Endothelial cell of umbilical vein (primary cell): ENCODE data around the gene RABL3. TPM values are rescaled to one million over a fixed set of nuclear protein-coding genes. Genes with fewer than 3 reads are reported as not detected.

Experiments used
- BruUV-seq: library from RNA; stranded (reverse); fragments of 400-500 nt; replicated peaks from 2 replicates; lab custom pipeline; 2021; lab: Mats Ljungman, UMichigan
- CTCF ChIA-PET: fragments of 300-600, 350-600 bp; sonication (Branson Sonifier 250); formaldehyde crosslinking; loops from one replicate; lab custom pipeline; 2021; ENCODE audit warnings: antibody characterized with exemption, inconsistent platforms; lab: Charles Lee
- POLR2A ChIA-PET: fragments of 300-600, 350-600 bp; sonication (Branson Sonifier 250); formaldehyde crosslinking; loops from one replicate; lab custom pipeline; 2021; ENCODE audit warnings: antibody characterized with exemption, inconsistent platforms; lab: Charles Lee
- DNase-seq: peaks from one replicate; pipeline ENCODE4 v3.0.0-alpha.2; 2011; ENCODE audit warnings: low read depth, low spot score
- FAIRE-seq: peaks from 2 replicates; lab custom pipeline; 2011; peaks lifted over from hg19 to GRCh38; lab: Jason Lieb, UNC
- H2AFZ ChIP-seq: 2 replicates; pipeline ENCODE4 v1.6.0; 2012; ENCODE audit warnings: low read depth, low read length, control low read depth, inconsistent platforms
- H3K27ac ChIP-seq: 2 replicates; pipeline ENCODE4 v1.5.1; 2011; ENCODE audit warnings: low read depth, mild to moderate bottlenecking, control low read depth, low read length, moderate library complexity; ENCODE audit not compliant: insufficient read depth
- H3K27me3 ChIP-seq, 2 experiments: 2 replicates each; pipeline versions ENCODE4 v1.6.0 to v1.6.1; 2011; ENCODE audit warnings: low read length in 2 of 2, mixed read lengths in 1 of 2; ENCODE audit not compliant: control insufficient read depth in 2 of 2, insufficient read depth in 2 of 2
- H3K36me3 ChIP-seq, 2 experiments: 2 replicates in 1 of 2; 3 replicates in 1 of 2; pipeline ENCODE4 v1.5.1; 2011; ENCODE audit warnings: low read length in 2 of 2, mild to moderate bottlenecking in 1 of 2, moderate library complexity in 1 of 2; ENCODE audit not compliant: control insufficient read depth in 2 of 2, insufficient read depth in 2 of 2; ENCODE audit errors: extremely low read depth in 1 of 2
- H3K4me1 ChIP-seq: 3 replicates; pipeline ENCODE4 v1.5.1; 2011; ENCODE audit warnings: mild to moderate bottlenecking, low read length; ENCODE audit not compliant: control insufficient read depth, insufficient read depth; ENCODE audit errors: extremely low read depth
- H3K4me2 ChIP-seq: 2 replicates; pipeline ENCODE4 v1.6.1; 2011; ENCODE audit warnings: low read length, control low read depth, mixed read lengths; ENCODE audit not compliant: insufficient read depth
- H3K4me3 ChIP-seq, 3 experiments: fragments of 200-600 bp in 1 of 3; sonication (generic), shearing (Covaris generic) in 1 of 3; replicated peaks in 1 of 3; 2 replicates each; pipeline ENCODE4 v1.5.1; 2011 to 2016; ENCODE audit warnings: control low read depth in 3 of 3, low read length in 3 of 3, mild to moderate bottlenecking in 2 of 3, inconsistent platforms in 1 of 3, low read depth in 1 of 3, moderate library complexity in 1 of 3; ENCODE audit not compliant: insufficient read depth in 1 of 3
- H3K79me2 ChIP-seq: 2 replicates; pipeline ENCODE4 v1.6.0; 2012; ENCODE audit warnings: low read length, inconsistent platforms; ENCODE audit not compliant: control insufficient read depth, insufficient read depth
- H3K9ac ChIP-seq: replicated peaks from 2 replicates; pipeline ENCODE3; 2011; ENCODE audit warnings: low read length, control low read depth; ENCODE audit not compliant: insufficient read depth; ENCODE audit errors: extremely low read depth
- H3K9me1 ChIP-seq: replicated peaks from 3 replicates; pipeline ENCODE4 v1.6.0; 2011; ENCODE audit warnings: mild to moderate bottlenecking, low read length; ENCODE audit not compliant: control insufficient read depth, insufficient read depth; ENCODE audit errors: extremely low read depth
- H3K9me3 ChIP-seq: replicated peaks from 2 replicates; pipeline ENCODE4 v1.5.1; 2012; ENCODE audit warnings: low read length, inconsistent platforms; ENCODE audit not compliant: control insufficient read depth, insufficient read depth
- H4K20me1 ChIP-seq: replicated peaks from 2 replicates; pipeline ENCODE3; 2011; ENCODE audit warnings: mild to moderate bottlenecking, low read length; ENCODE audit not compliant: control insufficient read depth, insufficient read depth; ENCODE audit errors: extremely low read depth
- EZH2 ChIP-seq: IDR thresholded peaks from 2 replicates; pipeline ENCODE4 v1.6.1; 2012; ENCODE audit warnings: borderline replicate concordance, low read depth, mild to moderate bottlenecking, moderate library complexity, low read length, inconsistent platforms; ENCODE audit not compliant: severe bottlenecking
- FOS ChIP-seq: IDR thresholded peaks from 2 replicates; pipeline ENCODE4 v1.6.1; 2011; ENCODE audit warnings: mild to moderate bottlenecking, low read length, moderate library complexity, borderline replicate concordance; ENCODE audit not compliant: insufficient read depth
- GATA2 ChIP-seq: IDR thresholded peaks from 2 replicates; pipeline ENCODE4 v1.7.0; 2011; ENCODE audit warnings: low read depth, mild to moderate bottlenecking, moderate library complexity, mixed read lengths, low read length; ENCODE audit not compliant: insufficient read length, insufficient read depth
- JUN ChIP-seq: IDR thresholded peaks from 2 replicates; pipeline ENCODE4 v1.6.1; 2011; ENCODE audit warnings: borderline replicate concordance, low read depth; ENCODE audit not compliant: insufficient read length, insufficient read depth
- MYC ChIP-seq: IDR thresholded peaks from one replicate; pipeline ENCODE4 v1.6.1; 2011; ENCODE audit warnings: mild to moderate bottlenecking, low read depth, low read length
- POLR2A ChIP-seq: IDR thresholded peaks from 2 replicates; pipeline ENCODE4 v1.6.1; 2012; ENCODE audit warnings: low read depth, mild to moderate bottlenecking, control low read depth, low read length
- POLR2AphosphoS5 ChIP-seq: IDR thresholded peaks from 2 replicates; pipeline ENCODE4 v1.6.1; 2012; ENCODE audit warnings: low read depth, mild to moderate bottlenecking, control low read depth, low read length, moderate library complexity; ENCODE audit not compliant: insufficient read depth
- dilution Hi-C: fragments of 300-500 bp; cut with MboI; formaldehyde crosslinking; loops from one replicate; pipeline ENCODE4 v1.15.0; 2019; ENCODE audit warnings: low sequenced_read_pairs; ENCODE audit not compliant: extremely low pct_ligation_motif_present
- intact Hi-C: fragments of 100-400 bp; cut with micrococcal nuclease; formaldehyde crosslinking; loops from one replicate; pipeline ENCODE4 v1.10.0; 2022
- polyA plus RNA-seq, 4 experiments: library from polyadenylated mRNA; depleted of rRNA in 3 of 4; stranded (reverse) in 3 of 4; unstranded in 1 of 4; fragments of >200 nt; gene quantifications; 2 replicates each; pipeline versions ENCODE4 v1.2.1 to v1.2.3, GENCODE V29; 2011 to 2012; ENCODE audit warnings: missing spikeins in 1 of 4
- total RNA-seq: library from RNA; stranded (reverse); gene quantifications from 2 replicates; pipeline ENCODE4 v1.2.3, GENCODE V29; 2021
- TF ChIP-seq, protein P1 (sequence below), 2 donors: IDR thresholded peaks; 1 replicate in 1 of 2; 2 replicates in 1 of 2; pipeline ENCODE4 v1.5.1; 2011; ENCODE audit warnings: low read length in 2 of 2, mild to moderate bottlenecking in 2 of 2, moderate library complexity in 2 of 2, control low read depth in 1 of 2, inconsistent platforms in 1 of 2, low read depth in 1 of 2; ENCODE audit not compliant: insufficient read depth in 1 of 2; ENCODE audit errors: extremely low read depth in 1 of 2
- TF ChIP-seq, protein P2 (sequence below): IDR thresholded peaks from 2 replicates; pipeline ENCODE4 v1.6.1; 2011; ENCODE audit not compliant: insufficient read depth, insufficient read length

Gene RABL3
- total and polyA plus RNA-seq, 2 donors (not counting 3 experiments of a cell fraction or from before 2014, with no cell fraction given) = 4.3 to 24.9 TPM

DNA sequence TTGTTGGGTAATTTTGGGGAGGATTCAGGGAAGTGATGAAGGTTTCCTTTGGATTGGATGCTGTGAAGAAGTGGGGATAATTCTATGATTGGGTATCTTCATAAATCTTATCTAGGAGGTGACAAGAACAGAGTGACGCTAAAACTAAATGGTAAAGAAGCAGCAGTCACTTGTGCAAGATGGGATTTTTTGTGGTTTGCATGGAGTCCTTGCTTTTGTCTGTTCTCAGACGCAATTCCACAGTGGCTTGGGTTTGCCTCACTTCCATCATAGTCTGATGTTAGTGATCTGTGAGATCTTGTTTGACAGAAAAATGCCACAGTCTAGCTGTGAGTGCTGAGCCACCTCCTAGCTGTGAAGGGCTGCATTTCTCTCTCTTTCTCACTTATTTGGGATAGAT, 27.1 kb upstream of the RABL3 start:
- Histone ChIP-seq H3K36me3 (peaks cover 0 to 2% of the 10 kb centered on the region in 2 experiments), H3K4me2 (no peak overlapping the region), H3K9me1 (no peaks in the 10 kb centered on the region), H3K4me3 (no peak overlapping the region), H2AFZ (no peak overlapping the region), H3K27ac (no peak overlapping the region), H3K79me2 (peaks cover 33% of the 10 kb centered on the region), H4K20me1 (no peaks in the 10 kb centered on the region), H3K9ac (no peak overlapping the region), H3K27me3 (no peaks in the 10 kb centered on the region), H3K4me1 (peaks cover 4% of the 10 kb centered on the region), H3K9me3 (no peaks in the 10 kb centered on the region)
- DNase-seq = no peak
- FAIRE-seq = no peak
- dilution Hi-C loops (no loop called here), intact Hi-C loops (no loop called here)
- ChIA-PET POLR2A (no interaction called here), CTCF (interaction anchor here (1.7 to 2.0 kb wide), 2 partner anchors 21 to 25 kb away, joined by 3 to 6 read pairs; no protein-coding TSS in a partner anchor)
- no TSS peak for BruUV-seq
- TF ChIP-seq, protein P1, sequence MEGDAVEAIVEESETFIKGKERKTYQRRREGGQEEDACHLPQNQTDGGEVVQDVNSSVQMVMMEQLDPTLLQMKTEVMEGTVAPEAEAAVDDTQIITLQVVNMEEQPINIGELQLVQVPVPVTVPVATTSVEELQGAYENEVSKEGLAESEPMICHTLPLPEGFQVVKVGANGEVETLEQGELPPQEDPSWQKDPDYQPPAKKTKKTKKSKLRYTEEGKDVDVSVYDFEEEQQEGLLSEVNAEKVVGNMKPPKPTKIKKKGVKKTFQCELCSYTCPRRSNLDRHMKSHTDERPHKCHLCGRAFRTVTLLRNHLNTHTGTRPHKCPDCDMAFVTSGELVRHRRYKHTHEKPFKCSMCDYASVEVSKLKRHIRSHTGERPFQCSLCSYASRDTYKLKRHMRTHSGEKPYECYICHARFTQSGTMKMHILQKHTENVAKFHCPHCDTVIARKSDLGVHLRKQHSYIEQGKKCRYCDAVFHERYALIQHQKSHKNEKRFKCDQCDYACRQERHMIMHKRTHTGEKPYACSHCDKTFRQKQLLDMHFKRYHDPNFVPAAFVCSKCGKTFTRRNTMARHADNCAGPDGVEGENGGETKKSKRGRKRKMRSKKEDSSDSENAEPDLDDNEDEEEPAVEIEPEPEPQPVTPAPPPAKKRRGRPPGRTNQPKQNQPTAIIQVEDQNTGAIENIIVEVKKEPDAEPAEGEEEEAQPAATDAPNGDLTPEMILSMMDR (IDR thresholded peaks at IDR 0.05; ENCODE audit: extremely low read depth in 1 of 2, insufficient read depth in 1 of 2, low read depth in 1 of 2, low read length in 2 of 2) = no peak
- TF ChIP-seq POLR2AphosphoS5 (no peak), FOS (no peak), GATA2 (no peak), EZH2 (no peak), POLR2A (no peak), JUN (no peak), MYC (no peak)
- TF ChIP-seq, protein P2, sequence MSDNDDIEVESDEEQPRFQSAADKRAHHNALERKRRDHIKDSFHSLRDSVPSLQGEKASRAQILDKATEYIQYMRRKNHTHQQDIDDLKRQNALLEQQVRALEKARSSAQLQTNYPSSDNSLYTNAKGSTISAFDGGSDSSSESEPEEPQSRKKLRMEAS = no peak
